Measurements from ENCODE around the gene CTSS.

Gene CTSS

DNA sequence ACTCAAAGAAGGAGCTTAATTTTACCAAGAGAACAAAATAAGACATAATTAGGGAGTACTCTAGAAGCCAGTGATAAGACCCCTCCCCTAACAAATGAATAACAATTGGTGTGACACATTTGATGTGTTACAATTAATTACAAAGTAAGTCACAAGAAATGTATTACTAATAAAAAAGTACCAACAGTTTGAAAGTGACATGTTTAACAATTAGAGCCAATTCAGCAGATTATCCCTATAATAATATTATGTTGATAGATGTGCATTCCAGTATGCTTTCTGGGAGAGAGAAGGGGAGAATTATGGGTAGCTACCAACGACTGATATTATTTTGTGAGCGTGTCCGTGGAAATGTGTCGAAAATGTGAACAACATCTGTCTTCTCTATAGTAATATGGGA, 23.4 kb upstream of the CTSS start:
- Histone ChIP-seq H2BK5ac (ENCODE audit: low read depth, low read length, poor library complexity, severe bottlenecking) (no peak overlapping the region), H3K4me1 (ENCODE audit: control insufficient read depth, insufficient read depth, low read depth, low read length) (no peaks in the 10 kb centered on the region), H4K91ac (ENCODE audit: low read length) (no peak overlapping the region)

GRCh38 chr1:150787455-150787854, 21.9 kb upstream of the CTSS start:
- H2AK5ac ChIP-seq (ENCODE audit: low read length, severe bottlenecking) = no peak overlapping the region
- no peak overlapping the region for H2AFZ ChIP-seq (ENCODE audit: low read depth, low read length)
- no peak overlapping the region for H3K23ac ChIP-seq (ENCODE audit: low read length in 2 of 2)
- no peak overlapping the region for H4K91ac ChIP-seq (ENCODE audit: low read length)
- no peak overlapping the region for H2BK12ac ChIP-seq (ENCODE audit: low read length in 2 of 2)
- no peak overlapping the region for H2BK15ac ChIP-seq (ENCODE audit: low read depth, poor library complexity, severe bottlenecking)
- H3K36me3 ChIP-seq (ENCODE audit: control insufficient read depth in 1 of 2, insufficient read depth in 2 of 2, low read depth in 1 of 2, low read length in 2 of 2) = no peaks in the 10 kb centered on the region
- H3K4ac ChIP-seq (ENCODE audit: low read depth in 1 of 2, low read length in 2 of 2) = no peak overlapping the region
- H3K27ac ChIP-seq (ENCODE audit: low read length, poor library complexity, severe bottlenecking) = no peak overlapping the region
- H2BK5ac ChIP-seq (ENCODE audit: low read depth, low read length, poor library complexity, severe bottlenecking) = no peak overlapping the region
- no peak overlapping the region for H3K9ac ChIP-seq (ENCODE audit: low read length)
- H3K27me3 ChIP-seq (ENCODE audit: control insufficient read depth in 1 of 2, insufficient read depth in 1 of 2, low read length in 2 of 2) = no peaks in the 10 kb centered on the region
- DNase-seq = no peak
- H3K14ac ChIP-seq (ENCODE audit: low read length in 2 of 2) = no peak overlapping the region
- H3K4me3 ChIP-seq (ENCODE audit: insufficient read depth in 1 of 2, low read depth in 1 of 2, low read length in 2 of 2) = no peak overlapping the region
- H2BK120ac ChIP-seq (ENCODE audit: low read depth, low read length) = no peak overlapping the region
- H4K8ac ChIP-seq (ENCODE audit: low read length) = no peak overlapping the region
- no peaks in the 10 kb centered on the region for H3K4me1 ChIP-seq (ENCODE audit: control insufficient read depth, insufficient read depth, low read depth, low read length)
- H3K9me3 ChIP-seq (ENCODE audit: control insufficient read depth, low read length) = no peaks in the 10 kb centered on the region
- no peak overlapping the region for H3K4me2 ChIP-seq (ENCODE audit: low read length, poor library complexity, severe bottlenecking)
- H3K79me1 ChIP-seq (replicated peaks; ENCODE audit: low read length, poor library complexity, severe bottlenecking) = no peaks in the 10 kb centered on the region
- no peak overlapping the region for H3K18ac ChIP-seq (ENCODE audit: low read depth in 1 of 2, low read length in 2 of 2)

More for the DNA sequence above, 23.4 kb upstream of the CTSS start:
- Histone ChIP-seq H3K27ac (ENCODE audit: low read length, poor library complexity, severe bottlenecking) (no peak overlapping the region), H3K14ac (ENCODE audit: low read length in 2 of 2) (no peak overlapping the region), H3K23ac (ENCODE audit: low read length in 2 of 2) (no peak overlapping the region), H3K4ac (ENCODE audit: low read depth in 1 of 2, low read length in 2 of 2) (no peak overlapping the region), H3K4me3 (ENCODE audit: insufficient read depth in 1 of 2, low read depth in 1 of 2, low read length in 2 of 2) (no peak overlapping the region), H3K9ac (ENCODE audit: low read length) (no peak overlapping the region), H4K8ac (ENCODE audit: low read length) (no peak overlapping the region), H2BK120ac (ENCODE audit: low read depth, low read length) (no peak overlapping the region), H3K4me2 (ENCODE audit: low read length, poor library complexity, severe bottlenecking) (no peak overlapping the region), H3K79me1 (replicated peaks; ENCODE audit: low read length, poor library complexity, severe bottlenecking) (no peaks in the 10 kb centered on the region), H2AK5ac (ENCODE audit: low read length, severe bottlenecking) (no peak overlapping the region), H3K36me3 (ENCODE audit: control insufficient read depth in 1 of 2, insufficient read depth in 2 of 2, low read depth in 1 of 2, low read length in 2 of 2) (no peaks in the 10 kb centered on the region), H2BK12ac (ENCODE audit: low read length in 2 of 2) (no peak overlapping the region), H2AFZ (ENCODE audit: low read depth, low read length) (no peak overlapping the region), H3K18ac (ENCODE audit: low read depth in 1 of 2, low read length in 2 of 2) (no peak overlapping the region), H3K9me3 (ENCODE audit: control insufficient read depth, low read length) (no peaks in the 10 kb centered on the region), H2BK15ac (ENCODE audit: low read depth, poor library complexity, severe bottlenecking) (no peak overlapping the region), H3K27me3 (ENCODE audit: control insufficient read depth in 1 of 2, insufficient read depth in 1 of 2, low read length in 2 of 2) (no peaks in the 10 kb centered on the region)
- 95% methylated on average over 4 of the region's 4 CpGs for WGBS
- no peak for DNase-seq

DNA sequence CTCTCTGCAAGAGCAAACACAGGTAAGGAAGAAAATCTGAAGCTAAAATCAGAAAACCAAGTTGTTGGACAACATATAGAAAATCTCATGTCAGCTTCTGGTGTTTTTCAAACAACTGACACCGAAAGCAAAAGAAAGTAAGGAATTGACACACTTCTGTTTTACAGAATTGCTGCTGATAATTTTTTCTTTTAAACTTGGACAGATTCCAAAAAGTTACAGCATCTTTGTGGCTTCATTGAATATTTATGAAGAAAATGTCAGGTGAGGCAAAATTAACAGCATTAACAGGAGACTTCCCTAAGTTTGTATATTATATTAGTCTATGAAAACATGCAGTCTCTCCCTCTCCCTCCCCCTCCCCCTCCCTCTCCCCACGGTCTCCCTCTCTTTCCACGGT, 14.9 kb upstream of the CTSS start:
- Histone ChIP-seq H3K9me3 (ENCODE audit: control insufficient read depth, low read length) (no peaks in the 10 kb centered on the region), H3K4me1 (ENCODE audit: control insufficient read depth, insufficient read depth, low read depth, low read length) (no peaks in the 10 kb centered on the region), H3K79me1 (replicated peaks; ENCODE audit: low read length, poor library complexity, severe bottlenecking) (no peaks in the 10 kb centered on the region), H3K27me3 (ENCODE audit: control insufficient read depth in 1 of 2, insufficient read depth in 1 of 2, low read length in 2 of 2) (no peaks in the 10 kb centered on the region), H2AFZ (ENCODE audit: low read depth, low read length) (no peak overlapping the region), H3K23ac (ENCODE audit: low read length in 2 of 2) (no peak overlapping the region), H2BK120ac (ENCODE audit: low read depth, low read length) (no peak overlapping the region), H3K4me3 (ENCODE audit: insufficient read depth in 1 of 2, low read depth in 1 of 2, low read length in 2 of 2) (no peak overlapping the region), H4K8ac (ENCODE audit: low read length) (no peak overlapping the region), H2BK15ac (ENCODE audit: low read depth, poor library complexity, severe bottlenecking) (no peak overlapping the region), H2BK5ac (ENCODE audit: low read depth, low read length, poor library complexity, severe bottlenecking) (no peak overlapping the region), H3K27ac (ENCODE audit: low read length, poor library complexity, severe bottlenecking) (no peak overlapping the region), H3K36me3 (ENCODE audit: control insufficient read depth in 1 of 2, insufficient read depth in 2 of 2, low read depth in 1 of 2, low read length in 2 of 2) (no peaks in the 10 kb centered on the region), H3K9ac (ENCODE audit: low read length) (no peak overlapping the region), H3K4ac (ENCODE audit: low read depth in 1 of 2, low read length in 2 of 2) (no peak overlapping the region), H2AK5ac (ENCODE audit: low read length, severe bottlenecking) (no peak overlapping the region), H3K14ac (ENCODE audit: low read length in 2 of 2) (no peak overlapping the region), H3K18ac (ENCODE audit: low read depth in 1 of 2, low read length in 2 of 2) (no peak overlapping the region), H4K91ac (ENCODE audit: low read length) (no peak overlapping the region), H3K4me2 (ENCODE audit: low read length, poor library complexity, severe bottlenecking) (no peak overlapping the region), H2BK12ac (ENCODE audit: low read length in 2 of 2) (no peak overlapping the region)
- DNase-seq = no peak
- WGBS = no CpG with 5 or more reads among the region's 3 CpGs

GRCh38 chr1:150778409-150778808, 12.8 kb upstream of the CTSS start:
- Histone ChIP-seq H3K79me1 (replicated peaks; ENCODE audit: low read length, poor library complexity, severe bottlenecking) (no peaks in the 10 kb centered on the region), H2AFZ (ENCODE audit: low read depth, low read length) (no peak overlapping the region), H3K27me3 (ENCODE audit: control insufficient read depth in 1 of 2, insufficient read depth in 1 of 2, low read length in 2 of 2) (no peaks in the 10 kb centered on the region), H3K23ac (ENCODE audit: low read length in 2 of 2) (no peak overlapping the region), H4K91ac (ENCODE audit: low read length) (no peak overlapping the region), H2BK5ac (ENCODE audit: low read depth, low read length, poor library complexity, severe bottlenecking) (no peak overlapping the region), H3K14ac (ENCODE audit: low read length in 2 of 2) (no peak overlapping the region), H4K8ac (ENCODE audit: low read length) (no peak overlapping the region), H3K9me3 (ENCODE audit: control insufficient read depth, low read length) (no peaks in the 10 kb centered on the region), H3K4me1 (ENCODE audit: control insufficient read depth, insufficient read depth, low read depth, low read length) (no peaks in the 10 kb centered on the region), H2BK120ac (ENCODE audit: low read depth, low read length) (no peak overlapping the region), H3K36me3 (ENCODE audit: control insufficient read depth in 1 of 2, insufficient read depth in 2 of 2, low read depth in 1 of 2, low read length in 2 of 2) (no peaks in the 10 kb centered on the region), H3K4me3 (ENCODE audit: insufficient read depth in 1 of 2, low read depth in 1 of 2, low read length in 2 of 2) (no peak overlapping the region), H3K4ac (ENCODE audit: low read depth in 1 of 2, low read length in 2 of 2) (no peak overlapping the region), H3K18ac (ENCODE audit: low read depth in 1 of 2, low read length in 2 of 2) (no peak overlapping the region), H2BK15ac (ENCODE audit: low read depth, poor library complexity, severe bottlenecking) (no peak overlapping the region), H2AK5ac (ENCODE audit: low read length, severe bottlenecking) (no peak overlapping the region), H3K27ac (ENCODE audit: low read length, poor library complexity, severe bottlenecking) (no peak overlapping the region), H3K4me2 (ENCODE audit: low read length, poor library complexity, severe bottlenecking) (no peak overlapping the region), H3K9ac (ENCODE audit: low read length) (no peak overlapping the region), H2BK12ac (ENCODE audit: low read length in 2 of 2) (no peak overlapping the region)
- WGBS = 94% methylated on average over 1 of the region's 1 CpG
- DNase-seq = no peak

Data from mesenchymal stem cell (in vitro differentiated cells and primary cell).